Activated CD4-positive, alpha-beta memory T cell treated with anti-CD3 and anti-CD28 coated beads for 36 hours (primary cell): ENCODE data around the gene TP53TG3B. TPM values are rescaled to one million over a fixed set of nuclear protein-coding genes. Genes with fewer than 3 reads are reported as not detected.
"Not testable (repeated sequence)": the region's sequence is repeated elsewhere in the genome, so short reads cannot be mapped to it uniquely, and the experiment has no call there.

Experiments used
- CTCF ChIA-PET: fragments of 350-600 bp; sonication (Branson Sonifier 250); formaldehyde crosslinking; loops from one replicate; lab custom pipeline; 2021; ENCODE audit warnings: antibody characterized with exemption, inconsistent platforms; lab: Charles Lee
- POLR2A ChIA-PET: fragments of 350-600 bp; sonication (Branson Sonifier 250); formaldehyde crosslinking; loops from one replicate; lab custom pipeline; 2021; ENCODE audit warnings: antibody characterized with exemption; lab: Charles Lee
- DNase-seq: peaks from one replicate; pipeline ENCODE4 v3.0.0-alpha.2; 2020
- H3K27ac Mint-ChIP-seq: one replicate; pipeline ENCODE4 v1.8.0; 2021; ENCODE audit warnings: mixed read lengths
- H3K27me3 Mint-ChIP-seq: one replicate; pipeline ENCODE4 v1.8.0; 2021; ENCODE audit warnings: mixed read lengths
- H3K36me3 Mint-ChIP-seq: one replicate; pipeline ENCODE4 v1.8.0; 2021; ENCODE audit warnings: mixed read lengths
- H3K4me1 Mint-ChIP-seq: one replicate; pipeline ENCODE4 v1.8.0; 2021; ENCODE audit warnings: low read depth, mixed read lengths
- H3K4me3 Mint-ChIP-seq: one replicate; pipeline ENCODE4 v1.8.0; 2021; ENCODE audit warnings: mild to moderate bottlenecking, mixed read lengths
- H3K9me3 Mint-ChIP-seq: one replicate; pipeline ENCODE4 v1.8.0; 2021; ENCODE audit warnings: mixed read lengths
- intact Hi-C: fragments of 100-400 bp; cut with micrococcal nuclease; formaldehyde crosslinking; loops from one replicate; pipeline ENCODE4 v1.15.1; 2023
- total RNA-seq, 2 experiments: library from RNA; stranded (reverse); gene quantifications; one replicate each; pipeline ENCODE4 v1.2.3, GENCODE V29; 2021

The TP53TG3B gene, protein sequence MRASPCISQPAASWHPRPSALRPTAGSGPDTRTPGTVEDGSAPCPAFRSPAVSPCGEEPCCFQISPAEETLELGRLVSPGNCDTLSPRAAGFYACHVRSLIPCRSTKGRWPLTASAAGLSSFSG
- not detected for total RNA-seq

- intact Hi-C loops, H3K4me1 Mint-ChIP-seq, POLR2A ChIA-PET, H3K27ac Mint-ChIP-seq, DNase-seq, CTCF ChIA-PET, H3K27me3 Mint-ChIP-seq, H3K4me3 Mint-ChIP-seq, H3K9me3 Mint-ChIP-seq, H3K36me3 Mint-ChIP-seq: not testable (repeated sequence)
Observed at GRCh38 chr16:33360541-33360940, at the start of gene TP53TG3B. Gene TP53TG3B (plus strand): TSS chr16:33360841. CDS start chr16:33360909, 68 bp downstream.

GRCh38 chr16:33336226-33337012, 24.2 kb upstream of the TP53TG3B start:
- CTCF ChIA-PET, POLR2A ChIA-PET, H3K9me3 Mint-ChIP-seq, H3K27me3 Mint-ChIP-seq, H3K4me1 Mint-ChIP-seq, H3K4me3 Mint-ChIP-seq, H3K36me3 Mint-ChIP-seq, H3K27ac Mint-ChIP-seq, intact Hi-C loops: not testable (repeated sequence)
- peak; percentile 49 for DNase-seq

DNA sequence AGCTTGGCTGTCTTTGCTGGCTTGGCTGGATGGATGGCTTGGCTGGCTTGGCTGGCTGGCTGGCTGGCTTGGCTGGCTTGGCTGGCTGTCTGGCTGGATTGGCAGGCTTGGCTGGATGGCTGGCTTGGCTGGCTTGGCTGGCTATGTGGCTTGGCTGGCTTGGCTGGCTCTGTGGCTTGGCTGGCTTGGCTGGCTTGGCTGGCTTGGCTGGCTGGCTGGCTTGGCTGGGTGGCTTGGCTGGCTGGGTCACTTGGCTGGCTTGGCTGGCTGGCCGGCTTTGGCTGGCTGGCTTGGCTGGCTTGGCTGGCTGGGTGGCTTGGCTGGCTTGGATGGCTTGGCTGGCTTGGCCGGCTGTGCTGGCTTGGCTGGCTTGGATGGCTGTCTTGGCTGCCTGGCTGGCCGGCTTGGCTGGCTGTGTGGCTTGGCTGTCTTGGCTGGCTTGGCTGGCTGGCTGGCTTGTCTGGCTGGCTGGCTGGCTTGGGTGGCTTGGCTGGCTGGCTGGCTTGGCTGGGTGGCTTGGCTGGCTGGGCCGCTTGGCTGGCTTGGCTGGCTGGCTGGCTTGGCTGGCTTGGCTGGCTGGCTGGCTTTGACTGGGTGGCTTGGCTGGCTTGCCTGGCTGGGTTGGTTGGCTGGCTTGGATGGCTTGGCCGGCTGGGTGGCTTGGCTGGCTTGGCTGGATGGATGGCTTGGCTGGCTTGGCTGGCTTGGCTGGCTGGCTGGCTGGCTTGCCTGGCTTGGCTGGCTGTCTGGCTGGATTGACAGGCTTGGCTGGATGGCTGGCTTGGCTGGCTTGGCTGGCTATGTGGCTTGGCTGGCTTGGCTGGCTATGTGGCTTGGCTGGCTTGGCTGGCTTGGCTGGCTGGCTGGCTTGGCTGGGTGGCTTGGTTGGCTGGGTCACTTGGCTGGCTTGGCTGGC, 22.8 kb upstream of the TP53TG3B start:
- H3K9me3 Mint-ChIP-seq, H3K4me1 Mint-ChIP-seq, POLR2A ChIA-PET, H3K27me3 Mint-ChIP-seq, intact Hi-C loops, CTCF ChIA-PET, H3K4me3 Mint-ChIP-seq, H3K36me3 Mint-ChIP-seq, H3K27ac Mint-ChIP-seq: not testable (repeated sequence)
- DNase-seq, result peak; percentile 42

DNA sequence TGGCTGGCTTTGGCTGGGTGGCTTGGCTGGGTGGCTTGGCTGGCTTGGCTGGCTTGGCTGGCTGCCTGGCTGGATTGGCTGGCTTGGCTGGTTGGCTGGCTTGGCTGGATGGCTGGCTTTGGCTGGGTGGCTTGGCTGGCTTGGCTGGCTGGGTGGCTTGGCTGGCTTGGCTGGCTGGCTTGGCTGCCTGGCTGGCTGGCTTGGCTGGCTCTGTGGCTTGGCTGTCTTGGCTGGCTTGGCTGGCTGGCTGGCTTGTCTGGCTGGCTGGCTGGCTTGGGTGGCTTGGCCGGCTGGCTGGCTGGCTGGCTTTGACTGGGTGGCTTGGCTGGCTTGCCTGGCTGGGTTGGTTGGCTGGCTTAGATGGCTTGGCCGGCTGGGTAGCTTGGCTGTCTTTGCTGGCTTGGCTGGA, 22.1 kb upstream of the TP53TG3B start:
- intact Hi-C loops, H3K27ac Mint-ChIP-seq, H3K4me3 Mint-ChIP-seq, H3K9me3 Mint-ChIP-seq, POLR2A ChIA-PET, H3K4me1 Mint-ChIP-seq, H3K36me3 Mint-ChIP-seq, H3K27me3 Mint-ChIP-seq, CTCF ChIA-PET: not testable (repeated sequence)
- DNase-seq, result peak; percentile 15

DNA sequence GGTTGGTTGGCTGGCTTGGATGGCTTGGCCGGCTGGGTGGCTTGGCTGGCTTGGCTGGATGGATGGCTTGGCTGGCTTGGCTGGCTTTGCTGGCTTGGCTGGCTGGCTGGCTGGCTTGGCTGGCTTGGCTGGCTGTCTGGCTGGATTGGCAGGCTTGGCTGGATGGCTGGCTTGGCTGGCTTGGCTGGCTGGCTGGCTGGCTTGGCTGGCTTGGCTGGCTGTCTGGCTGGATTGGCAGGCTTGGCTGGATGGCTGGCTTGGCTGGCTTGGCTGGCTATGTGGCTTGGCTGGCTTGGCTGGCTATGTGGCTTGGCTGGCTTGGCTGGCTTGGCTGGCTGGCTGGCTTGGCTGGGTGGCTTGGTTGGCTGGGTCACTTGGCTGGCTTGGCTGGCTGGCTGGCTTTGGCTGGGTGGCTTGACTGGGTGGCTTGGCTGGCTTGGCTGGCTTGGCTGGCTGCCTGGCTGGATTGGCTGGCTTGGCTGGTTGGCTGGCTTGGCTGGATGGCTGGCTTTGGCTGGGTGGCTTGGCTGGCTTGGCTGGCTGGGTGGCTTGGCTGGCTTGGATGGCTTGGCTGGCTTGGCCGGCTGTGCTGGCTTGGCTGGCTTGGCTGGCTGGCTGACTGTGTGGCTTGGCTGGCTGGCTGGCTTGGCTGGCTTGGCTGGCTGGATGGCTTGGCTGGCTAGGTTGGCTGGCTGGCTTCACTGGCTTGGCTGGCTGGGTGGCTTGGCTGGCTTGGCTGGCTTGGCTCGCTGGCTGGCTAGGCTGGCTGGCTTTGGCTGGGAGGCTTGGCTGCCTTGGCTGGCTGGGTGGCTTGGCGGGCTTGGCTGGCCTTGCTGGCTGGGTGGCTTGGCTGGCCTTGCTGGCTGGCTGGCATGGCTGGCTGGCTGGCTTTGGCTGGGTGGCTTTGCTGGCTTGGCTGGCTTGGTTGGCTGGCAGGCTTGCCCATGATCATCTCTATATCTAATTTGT, 21.3 kb upstream of the TP53TG3B start:
- H3K27ac Mint-ChIP-seq, H3K4me1 Mint-ChIP-seq, intact Hi-C loops, H3K27me3 Mint-ChIP-seq, H3K36me3 Mint-ChIP-seq, H3K9me3 Mint-ChIP-seq, POLR2A ChIA-PET, CTCF ChIA-PET, H3K4me3 Mint-ChIP-seq: not testable (repeated sequence)
- DNase-seq, result peak; percentile 36

Other genes with a start within 250 kb of the TP53TG3B start
- gene TP53TG3C, start 166.6 kb upstream of the TP53TG3B start, total RNA-seq, result not detected
- gene TP53TG3E, start 56.5 kb upstream of the TP53TG3B start, total RNA-seq, result not detected
- gene TP53TG3F, start 98.8 kb downstream of the TP53TG3B start, total RNA-seq, result not detected